Natural killer cell treated with Interleukin-12 subunit alpha and Interleukin-12 subunit beta and Interleukin-15 and Interleukin-18, amount 100 ng/mL, for 72 hours (primary cell): ENCODE results near the gene GTPBP6. TPM values are rescaled to one million over a fixed set of nuclear protein-coding genes. Genes with fewer than 3 reads are reported as not detected.
"Not testable (repeated sequence)": the region's sequence is repeated elsewhere in the genome, so short reads cannot be mapped to it uniquely, and the experiment has no call there.

ENCODE experiments used
- ATAC-seq, 2 donors: fragments of 150-1000 bp; cut with Tn5 transposase in 1 of 2; sonication (Bioruptor Pico), chemical (Tn5 transposase) in 1 of 2; 2 replicates each; pipeline ENCODE4 v1.10.0; 2021
- DNase-seq: peaks from one replicate; pipeline ENCODE4 v3.0.0; 2022; ENCODE audit warnings: low spot score
- H3K27ac Mint-ChIP-seq, 2 donors: 1 replicate in 1 of 2; 2 replicates in 1 of 2; pipeline ENCODE4 v1.8.0; 2022; ENCODE audit warnings: mixed read lengths in 2 of 2, mild to moderate bottlenecking in 1 of 2, moderate library complexity in 1 of 2
- H3K27me3 Mint-ChIP-seq, 2 donors: 1 replicate in 1 of 2; 2 replicates in 1 of 2; pipeline ENCODE4 v1.8.0; 2022; ENCODE audit warnings: mixed read lengths in 2 of 2
- H3K36me3 Mint-ChIP-seq: one replicate; pipeline ENCODE4 v1.8.0; 2022; ENCODE audit warnings: mixed read lengths
- H3K4me1 Mint-ChIP-seq, 2 donors: 1 replicate in 1 of 2; 2 replicates in 1 of 2; pipeline ENCODE4 v1.8.0; 2022; ENCODE audit warnings: low read depth in 2 of 2, mixed read lengths in 2 of 2, mild to moderate bottlenecking in 1 of 2
- H3K4me3 Mint-ChIP-seq: one replicate; pipeline ENCODE4 v1.8.0; 2022; ENCODE audit warnings: mixed read lengths
- H3K9me3 Mint-ChIP-seq: 2 replicates; pipeline ENCODE4 v1.8.0; 2022; ENCODE audit warnings: mixed read lengths
- total RNA-seq, 2 donors: library from RNA; stranded (reverse); gene quantifications; one replicate each; pipeline ENCODE4 v1.2.3, GENCODE V29; 2022

GTPBP6 gene
- total RNA-seq, 2 donors from 2014 or later, result 45.8 to 69.6 TPM

DNA sequence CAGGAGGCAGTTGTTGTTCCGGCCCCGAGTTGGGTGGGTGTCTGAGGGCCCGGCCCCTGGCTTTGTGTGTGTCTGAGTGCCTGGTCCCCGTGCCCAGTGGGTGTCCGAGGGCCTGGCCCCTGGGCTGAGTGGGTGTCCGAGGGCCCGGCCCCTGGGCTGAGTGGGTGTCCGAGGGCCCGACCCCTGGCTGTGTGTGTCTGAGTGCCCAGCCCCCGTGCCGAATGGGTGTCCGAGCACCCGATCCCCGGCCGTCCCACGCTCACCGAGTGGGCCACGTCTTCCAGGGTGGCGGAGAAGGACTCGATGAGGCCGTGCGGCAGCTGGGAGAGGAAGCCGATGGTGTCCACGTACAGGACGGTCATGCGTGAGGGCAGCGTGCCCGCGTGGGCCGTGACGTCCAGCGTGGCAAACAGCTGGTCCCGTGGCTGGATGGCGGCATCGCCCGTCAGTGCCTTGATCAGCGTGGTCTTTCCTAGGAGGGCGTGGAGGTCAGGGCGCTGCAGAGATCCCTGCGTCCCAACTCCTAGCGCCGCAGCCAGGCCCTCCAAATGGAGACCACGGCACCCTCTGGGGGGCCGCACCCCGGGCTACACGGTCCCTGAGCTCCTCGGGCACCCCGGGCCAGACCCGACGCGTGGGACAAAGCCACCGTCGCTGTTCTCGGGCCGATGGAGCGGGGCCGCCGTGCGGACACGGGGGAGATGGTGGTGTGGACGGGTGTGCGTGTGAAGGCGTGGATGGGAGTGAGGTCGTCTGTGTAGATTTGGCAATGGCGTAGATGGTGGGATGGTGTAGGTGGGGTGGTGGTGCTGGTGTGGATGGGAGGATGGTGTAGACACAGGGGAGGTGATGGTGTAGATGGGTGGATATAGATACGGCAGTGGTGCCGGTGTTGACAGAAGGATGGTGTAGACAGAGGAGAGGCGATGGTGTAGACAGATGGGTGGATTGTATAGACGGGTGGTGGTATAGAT is 7.2 kb downstream of the GTPBP6 start:
- Mint-ChIP-seq H3K9me3 (no peaks in the 10 kb centered on the region), H3K27me3 (no peaks in the 10 kb centered on the region), H3K27ac (no peak overlapping the region), H3K4me1 (peaks cover 0 to 5% of the 10 kb centered on the region in 2 donors), H3K36me3 (peaks cover 15% of the 10 kb centered on the region), H3K4me3 (no peak overlapping the region)
- ATAC-seq, result peak; percentile 14 to 16
- no peak for DNase-seq

DNA sequence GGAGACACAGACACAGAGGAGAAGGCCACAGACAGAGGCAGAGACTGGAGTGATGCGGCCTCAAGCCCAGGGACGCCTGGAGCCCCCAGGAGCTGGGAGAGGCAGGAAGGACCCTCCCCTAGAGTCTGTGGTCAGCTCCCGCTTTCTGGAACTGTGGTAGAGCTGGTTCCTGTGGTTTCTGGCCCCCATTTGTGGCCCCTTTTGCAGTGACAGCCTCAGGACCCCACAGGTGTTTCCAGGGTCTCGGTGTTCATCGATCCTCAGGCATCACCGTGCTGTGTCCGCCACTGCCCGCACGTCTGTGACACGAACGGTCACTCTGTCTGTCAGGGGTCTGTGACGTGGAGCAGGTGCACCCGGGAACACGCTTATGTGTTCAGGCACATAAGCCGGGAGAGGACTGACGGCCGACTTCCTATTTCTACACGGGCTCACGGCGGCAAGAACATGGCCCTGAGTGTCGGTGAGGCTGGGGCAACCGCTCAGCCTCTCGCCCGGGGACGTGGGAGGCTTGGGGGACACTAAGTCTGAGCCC is 7.9 kb downstream of the GTPBP6 start:
- H3K36me3 Mint-ChIP-seq, result peaks cover 15% of the 10 kb centered on the region
- no peak overlapping the region for H3K27ac Mint-ChIP-seq
- peaks cover 0 to 5% of the 10 kb centered on the region in 2 donors for H3K4me1 Mint-ChIP-seq
- DNase-seq (no peak), ATAC-seq (no peak)
- H3K27me3 Mint-ChIP-seq, result no peaks in the 10 kb centered on the region
- no peaks in the 10 kb centered on the region for H3K9me3 Mint-ChIP-seq
- no peak overlapping the region for H3K4me3 Mint-ChIP-seq

DNA sequence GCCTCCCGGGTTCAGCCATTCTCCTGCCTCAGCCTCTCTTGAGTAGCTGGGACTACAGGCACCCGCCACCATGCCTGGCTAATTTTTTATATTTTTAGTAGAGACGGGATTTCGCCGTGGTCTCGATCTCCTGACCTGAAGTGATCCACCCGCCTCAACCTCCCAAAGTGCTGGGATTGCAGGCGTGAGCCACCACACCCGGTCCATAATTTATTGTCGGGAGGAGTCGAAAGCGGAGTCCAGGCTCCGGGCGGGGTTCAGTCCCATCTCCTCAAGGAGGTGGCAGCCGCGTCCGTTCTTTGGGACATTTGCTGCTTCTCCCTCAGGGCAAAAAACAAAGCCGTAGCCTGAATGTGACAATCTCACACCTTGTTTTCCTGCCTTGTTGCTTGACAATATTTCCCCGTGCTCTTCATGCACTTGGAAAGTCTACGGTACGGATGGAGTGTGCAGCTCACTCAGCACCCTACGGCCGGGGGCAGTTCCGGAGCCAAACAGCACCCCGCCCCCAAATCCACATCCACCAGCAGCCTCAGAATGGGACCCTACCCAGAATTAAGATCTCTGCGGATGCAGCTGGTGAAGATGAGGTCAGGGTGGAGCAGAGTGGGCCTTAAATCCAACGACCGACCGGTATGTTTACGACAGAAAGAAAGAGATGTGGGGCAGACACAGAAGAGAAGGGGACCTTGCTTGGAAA is 9.6 kb downstream of the GTPBP6 start:
- H3K27ac Mint-ChIP-seq, result no peak overlapping the region

DNA sequence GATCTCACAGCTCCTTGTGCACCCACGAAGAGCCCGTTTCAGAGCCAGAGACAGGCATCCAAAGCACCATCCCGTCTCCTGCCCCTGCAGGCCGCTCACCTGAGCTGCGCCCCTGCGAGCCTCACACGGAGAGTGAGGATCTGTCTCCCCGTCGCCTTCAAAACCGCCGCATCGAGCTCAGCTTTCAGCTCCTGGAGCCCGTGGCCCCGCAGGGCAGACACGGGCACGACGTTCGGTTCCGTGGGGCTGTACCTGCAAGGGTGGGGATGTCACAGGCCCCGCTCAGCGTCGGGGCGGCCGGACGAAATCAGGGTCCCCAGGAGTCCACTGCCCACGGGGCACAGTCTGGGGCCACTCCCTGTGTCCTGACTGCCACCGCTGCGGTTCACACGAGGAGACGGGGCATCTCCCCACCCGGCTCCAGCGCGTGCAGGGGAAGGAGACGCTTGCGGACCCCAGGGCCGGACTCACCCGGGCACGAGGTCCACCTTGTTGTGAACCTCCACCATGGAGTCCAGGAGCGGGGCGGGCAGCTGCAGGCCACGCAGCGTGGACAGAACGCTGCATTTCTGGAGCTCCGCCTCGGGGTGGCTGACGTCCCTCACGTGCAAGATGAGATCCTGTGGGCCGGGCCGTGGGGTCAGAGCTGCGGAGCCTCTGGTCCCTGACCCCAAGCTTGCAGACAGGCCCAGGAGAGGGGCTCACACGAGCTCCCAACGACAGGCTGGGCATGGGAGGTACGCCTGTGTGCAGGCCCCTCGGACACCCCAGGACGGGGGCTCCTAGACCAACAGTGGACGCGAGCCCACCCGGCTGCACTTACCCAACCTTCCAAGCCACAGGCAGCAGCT is 11.1 kb downstream of the GTPBP6 start:
- Mint-ChIP-seq H3K4me1 (peaks cover 0 to 5% of the 10 kb centered on the region in 2 donors), H3K4me3 (no peak overlapping the region), H3K9me3 (no peaks in the 10 kb centered on the region), H3K27ac (no peak overlapping the region), H3K36me3 (peaks cover 9% of the 10 kb centered on the region), H3K27me3 (no peaks in the 10 kb centered on the region)
- DNase-seq (no peak), ATAC-seq (no peak)

More for the DNA sequence above, 9.6 kb downstream of the GTPBP6 start:
- Mint-ChIP-seq H3K4me1 (peaks cover 0 to 5% of the 10 kb centered on the region in 2 donors), H3K9me3 (no peaks in the 10 kb centered on the region), H3K4me3 (no peak overlapping the region), H3K27me3 (no peaks in the 10 kb centered on the region), H3K36me3 (peaks cover 15% of the 10 kb centered on the region)
- DNase-seq (no peak), ATAC-seq (no peak)

DNA sequence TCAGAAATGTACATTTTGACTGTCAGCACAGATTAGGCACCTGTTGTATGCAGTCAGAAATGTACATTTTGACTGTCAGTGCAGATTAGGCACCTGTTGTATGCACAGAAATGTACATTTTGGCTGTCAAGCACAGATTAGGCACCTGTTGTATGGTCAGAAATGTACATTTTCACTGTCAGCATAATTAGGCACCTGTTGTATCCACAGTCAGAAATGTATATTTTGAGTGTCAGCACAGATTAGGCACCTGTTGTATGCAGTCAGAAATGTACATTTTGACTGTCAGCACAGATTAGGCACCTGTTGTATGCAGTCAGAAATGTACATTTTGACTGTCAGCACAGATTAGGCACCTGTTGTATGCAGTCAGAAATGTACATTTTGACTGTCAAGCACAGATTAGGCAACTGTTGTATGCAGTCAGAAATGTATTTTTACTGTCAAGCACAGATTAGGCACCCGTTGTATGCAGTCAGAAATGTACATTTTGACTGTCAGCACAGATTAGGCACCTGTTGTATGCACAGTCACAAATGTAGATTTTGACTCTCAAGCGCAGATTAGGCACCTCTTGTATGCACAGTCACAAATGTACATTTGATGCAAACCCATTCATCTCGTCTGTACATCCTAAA is 11.9 kb downstream of the GTPBP6 start:
- not testable (repeated sequence) for H3K4me1 Mint-ChIP-seq, H3K27me3 Mint-ChIP-seq, H3K9me3 Mint-ChIP-seq, DNase-seq, ATAC-seq, H3K4me3 Mint-ChIP-seq, H3K27ac Mint-ChIP-seq, H3K36me3 Mint-ChIP-seq

DNA sequence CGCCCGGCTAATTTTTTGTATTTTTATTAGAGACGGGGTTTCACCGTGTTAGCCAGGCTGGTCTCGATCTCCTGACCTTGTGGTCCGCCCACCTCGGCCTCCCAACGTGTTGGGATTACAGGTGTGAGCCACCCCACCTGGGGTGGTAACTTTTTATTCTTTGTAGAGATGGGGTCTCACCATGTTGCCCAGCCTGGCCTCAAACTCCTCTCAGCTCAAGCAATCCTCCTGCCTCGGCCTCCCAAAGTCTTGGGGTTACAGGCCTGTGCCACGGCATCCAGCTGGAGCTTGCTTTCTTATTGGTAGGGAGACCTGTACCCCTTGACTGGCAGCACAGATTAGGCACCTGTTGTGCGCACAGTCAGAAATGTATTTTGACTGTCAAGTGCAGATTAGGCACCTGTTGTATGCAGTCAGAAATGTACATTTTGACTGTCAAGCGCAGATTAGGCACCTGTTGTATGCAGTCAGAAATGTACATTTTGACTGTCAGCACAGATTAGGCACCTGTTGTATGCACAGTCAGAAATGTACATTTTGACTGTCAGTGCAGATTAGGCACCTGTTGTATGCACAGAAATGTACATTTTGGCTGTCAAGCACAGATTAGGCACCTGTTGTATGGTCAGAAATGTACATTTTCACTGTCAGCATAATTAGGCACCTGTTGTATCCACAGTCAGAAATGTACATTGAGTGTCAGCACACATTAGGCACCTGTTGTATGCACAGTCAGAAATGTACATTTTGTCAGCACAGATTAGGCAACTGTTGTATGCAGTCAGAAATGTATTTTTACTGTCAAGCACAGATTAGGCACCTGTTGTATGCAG is 12.6 kb downstream of the GTPBP6 start:
- H3K4me3 Mint-ChIP-seq, H3K4me1 Mint-ChIP-seq, H3K36me3 Mint-ChIP-seq, DNase-seq, H3K9me3 Mint-ChIP-seq, H3K27me3 Mint-ChIP-seq, H3K27ac Mint-ChIP-seq, ATAC-seq: not testable (repeated sequence)

DNA sequence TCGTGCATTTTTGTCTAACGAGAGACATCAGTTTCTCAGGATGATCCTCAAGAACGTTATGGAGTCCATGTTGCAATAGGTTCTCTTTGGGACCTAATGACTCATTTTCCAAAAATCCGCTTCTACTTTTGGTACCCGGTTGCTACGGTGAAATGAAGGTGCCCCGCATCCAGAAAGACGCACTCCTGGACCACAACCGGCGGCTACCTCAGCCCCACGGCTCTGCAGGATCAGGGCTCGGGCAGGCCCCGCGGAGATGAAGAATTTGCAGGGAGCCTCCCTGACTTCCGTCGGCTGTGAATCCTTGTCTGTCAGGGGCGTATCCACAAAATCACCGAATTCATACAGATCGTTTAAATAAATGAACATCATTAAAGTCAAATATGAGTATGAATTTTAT is 15.6 kb downstream of the GTPBP6 start:
- Mint-ChIP-seq H3K4me3 (no peak overlapping the region), H3K27me3 (no peaks in the 10 kb centered on the region), H3K27ac (no peak overlapping the region), H3K9me3 (no peaks in the 10 kb centered on the region), H3K36me3 (no peaks in the 10 kb centered on the region), H3K4me1 (no peaks in the 10 kb centered on the region)
- no peak for DNase-seq
- no peak for ATAC-seq

DNA sequence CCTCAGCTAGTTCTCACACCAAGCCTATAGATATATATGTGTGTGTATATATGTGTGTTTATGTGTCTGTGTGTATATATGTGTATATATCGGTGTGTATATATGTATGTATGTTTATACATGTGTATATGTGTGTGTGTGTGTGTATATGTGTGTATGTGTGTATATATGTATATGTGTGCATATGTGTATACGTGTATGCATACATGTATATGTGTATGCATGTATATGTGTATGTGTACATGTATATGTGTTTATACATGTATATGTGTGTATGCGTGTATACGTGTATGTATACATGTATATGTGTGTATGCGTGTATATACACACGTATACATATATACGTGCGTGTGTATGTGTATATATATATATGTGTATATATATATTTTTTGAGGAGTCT is 18.3 kb downstream of the GTPBP6 start:
- Mint-ChIP-seq H3K4me1 (no peaks in the 10 kb centered on the region), H3K36me3 (no peaks in the 10 kb centered on the region), H3K9me3 (no peaks in the 10 kb centered on the region), H3K4me3 (no peak overlapping the region), H3K27me3 (no peaks in the 10 kb centered on the region), H3K27ac (no peak overlapping the region)
- no peak for DNase-seq
- ATAC-seq, result no peak

DNA sequence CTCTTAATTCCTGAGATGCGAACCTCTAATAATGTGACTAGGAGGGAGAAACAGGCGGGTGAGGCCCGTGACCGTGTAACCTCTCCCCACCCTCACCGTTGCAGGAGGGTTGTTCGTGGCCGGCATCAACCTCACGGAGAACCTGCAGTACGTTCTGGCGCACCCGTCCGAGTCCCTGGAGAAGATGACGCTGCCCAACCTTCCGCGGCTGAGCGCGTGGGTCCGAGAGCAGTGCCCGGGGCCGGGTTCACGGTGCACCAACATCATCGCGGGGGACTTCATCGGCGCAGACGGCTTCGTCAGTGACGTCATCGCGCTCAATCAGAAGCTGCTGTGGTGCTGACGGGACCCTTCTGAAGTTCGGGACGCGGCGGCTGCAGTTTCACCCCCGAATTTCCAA is 19.6 kb downstream of the GTPBP6 start:
- Mint-ChIP-seq H3K36me3 (no peaks in the 10 kb centered on the region), H3K27ac (no peak overlapping the region), H3K4me1 (no peaks in the 10 kb centered on the region), H3K27me3 (no peaks in the 10 kb centered on the region), H3K4me3 (no peak overlapping the region), H3K9me3 (no peaks in the 10 kb centered on the region)
- no peak for DNase-seq
- no peak for ATAC-seq

DNA sequence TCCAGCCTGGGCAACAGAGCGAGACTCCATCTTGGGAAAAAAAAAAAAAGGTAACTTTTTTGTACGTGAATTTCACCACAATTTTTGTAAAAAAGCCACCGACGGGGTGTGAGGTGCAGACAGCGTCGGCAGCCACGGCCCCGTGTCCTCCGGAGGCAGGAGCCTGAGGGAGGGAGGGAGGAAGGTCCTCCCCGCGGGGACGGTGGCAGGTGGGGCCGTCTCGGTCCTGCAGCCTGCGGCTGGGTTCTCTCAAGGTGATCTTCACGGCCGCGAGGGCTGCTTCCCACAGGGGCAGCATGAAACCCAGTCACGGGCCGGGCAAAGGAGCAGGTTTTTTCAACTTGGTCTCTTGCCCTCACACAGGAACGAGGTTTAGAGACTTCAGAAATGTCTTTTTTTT is 23.5 kb downstream of the GTPBP6 start:
- no peak for DNase-seq

DNA sequence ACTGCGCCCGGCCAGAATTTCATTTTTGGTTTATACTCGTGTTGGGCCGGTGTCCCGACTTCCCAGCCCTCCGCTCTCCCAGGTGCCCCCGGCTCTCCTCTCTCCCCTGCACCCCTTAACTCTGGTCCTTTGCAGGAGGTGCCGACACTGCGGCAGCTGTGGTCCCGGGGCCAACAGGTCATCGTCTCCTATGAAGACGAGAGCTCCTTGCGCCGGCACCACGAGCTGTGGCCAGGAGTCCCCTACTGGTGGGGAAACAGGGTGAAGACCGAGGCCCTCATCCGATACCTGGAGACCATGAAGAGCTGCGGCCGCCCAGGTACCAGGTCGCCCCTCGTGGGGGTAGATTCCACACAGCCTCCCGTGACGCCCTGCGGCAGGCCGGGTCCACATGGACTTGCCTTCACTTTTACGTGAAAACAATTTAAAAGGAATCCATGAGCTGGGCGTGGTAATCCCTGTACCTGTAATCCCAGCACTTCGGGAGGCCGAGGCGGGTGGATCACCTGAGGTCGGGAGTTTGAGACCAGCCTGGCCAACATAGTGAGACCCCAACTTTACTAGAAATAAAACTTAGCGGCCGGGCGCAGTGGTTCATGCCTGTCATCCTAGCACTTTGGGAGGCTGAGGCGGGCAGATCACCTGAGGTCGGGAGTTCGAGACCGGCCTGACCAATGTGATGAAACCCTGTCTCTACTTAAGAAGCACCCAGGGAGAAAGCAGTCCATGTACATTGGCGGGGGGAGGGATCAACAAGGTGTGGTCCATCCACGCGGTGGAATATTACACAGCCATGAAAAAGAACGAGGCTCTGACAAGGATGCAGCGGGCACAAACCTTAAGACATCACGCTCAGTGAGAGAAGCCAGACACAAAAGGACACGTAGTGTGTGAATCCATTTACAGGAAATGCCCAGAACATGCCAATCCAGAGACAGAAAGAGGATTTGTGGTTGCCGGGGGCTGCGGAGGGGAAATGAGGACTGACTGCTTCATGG is 25.4 kb downstream of the GTPBP6 start:
- ATAC-seq (no peak), DNase-seq (no peak)
- Mint-ChIP-seq H3K36me3 (peaks cover 5% of the 10 kb centered on the region), H3K4me1 (peaks cover 0 to 3% of the 10 kb centered on the region in 2 donors), H3K4me3 (no peak overlapping the region), H3K27me3 (no peaks in the 10 kb centered on the region), H3K27ac (no peak overlapping the region), H3K9me3 (no peaks in the 10 kb centered on the region)

More for the DNA sequence above, 23.5 kb downstream of the GTPBP6 start:
- ATAC-seq, result no peak
- Mint-ChIP-seq H3K27me3 (no peaks in the 10 kb centered on the region), H3K4me3 (no peak overlapping the region), H3K9me3 (no peaks in the 10 kb centered on the region), H3K27ac (no peak overlapping the region), H3K36me3 (peaks cover 5% of the 10 kb centered on the region), H3K4me1 (peaks cover 0 to 3% of the 10 kb centered on the region in 2 donors)
